ENCODE results near the gene PTPRCAP. TPM values are rescaled to one million over a fixed set of nuclear protein-coding genes. Genes with fewer than 3 reads are reported as not detected.

The PTPRCAP gene
- total RNA-seq, 2 experiments from 2014 or later: 351 to 371 TPM

DNA sequence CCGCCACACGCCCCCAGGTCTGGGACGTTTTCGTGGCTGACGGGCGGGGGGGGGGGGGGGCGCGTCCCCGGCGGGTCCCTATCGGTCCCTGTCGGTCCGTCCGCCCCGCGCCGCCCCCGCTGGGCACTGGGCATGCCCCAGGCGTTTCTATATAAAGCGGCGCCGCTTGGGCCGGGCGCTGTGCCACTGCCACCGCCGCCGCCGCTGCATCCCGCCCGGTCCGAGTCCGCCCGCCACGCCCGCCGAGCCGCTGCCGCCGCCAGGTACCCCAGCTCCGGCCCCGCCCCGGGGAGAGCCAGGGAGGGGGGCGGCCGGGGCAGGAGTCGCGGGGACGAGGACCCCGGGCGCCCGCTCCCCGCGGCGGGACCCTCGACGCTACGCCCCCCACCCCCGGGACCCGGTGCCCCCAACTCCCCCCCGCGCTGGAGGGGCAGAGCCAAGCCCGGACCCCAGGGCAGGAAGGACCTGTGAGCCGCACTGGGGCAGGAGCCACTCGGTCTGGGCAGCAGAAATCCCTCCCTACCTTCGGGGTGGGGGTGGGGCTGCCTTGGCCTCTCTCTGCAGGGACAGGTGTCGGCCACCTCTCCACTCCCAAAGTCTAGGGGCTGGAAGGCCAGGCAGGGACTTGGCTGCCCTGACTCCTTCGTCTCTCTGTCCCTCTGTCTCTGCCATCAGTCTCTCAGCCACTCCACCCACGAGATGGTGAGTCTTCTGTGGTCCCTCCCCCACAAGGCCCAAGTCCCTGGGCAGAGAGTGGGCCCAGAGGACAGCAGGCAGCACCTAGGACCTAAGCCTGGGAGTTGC, 21.8 kb downstream of the PTPRCAP start, which contains the start of gene CARNS1:
Gene CARNS1, plus strand, starts transcription at position 178 of the 804 bp plus-strand sequence. Its CDS starts 522 bp downstream, at position 700.
- no peak for DNase-seq
- Mint-ChIP-seq H3K27ac (peak within 1 kb of the TSS; percentile 86), H3K36me3 (no peaks in the 10 kb centered on the region), H3K4me1 (peaks cover 58% of the 10 kb centered on the region), H3K4me3 (peak within 1 kb of the TSS; percentile 83), H3K27me3 (no peaks in the 10 kb centered on the region), H3K9me3 (no peaks in the 10 kb centered on the region)
- POLR2A ChIA-PET: interaction anchor here (0.6 to 16.1 kb wide), 5 partner anchors 8 to 49 kb away, joined by 3 to 412 read pairs (median 123); partner anchors contain the start of genes PPP1CA, PTPRCAP, RPS6KB2 and TBC1D10C
- no peak for ATAC-seq (ENCODE audit: low read depth)

DNA sequence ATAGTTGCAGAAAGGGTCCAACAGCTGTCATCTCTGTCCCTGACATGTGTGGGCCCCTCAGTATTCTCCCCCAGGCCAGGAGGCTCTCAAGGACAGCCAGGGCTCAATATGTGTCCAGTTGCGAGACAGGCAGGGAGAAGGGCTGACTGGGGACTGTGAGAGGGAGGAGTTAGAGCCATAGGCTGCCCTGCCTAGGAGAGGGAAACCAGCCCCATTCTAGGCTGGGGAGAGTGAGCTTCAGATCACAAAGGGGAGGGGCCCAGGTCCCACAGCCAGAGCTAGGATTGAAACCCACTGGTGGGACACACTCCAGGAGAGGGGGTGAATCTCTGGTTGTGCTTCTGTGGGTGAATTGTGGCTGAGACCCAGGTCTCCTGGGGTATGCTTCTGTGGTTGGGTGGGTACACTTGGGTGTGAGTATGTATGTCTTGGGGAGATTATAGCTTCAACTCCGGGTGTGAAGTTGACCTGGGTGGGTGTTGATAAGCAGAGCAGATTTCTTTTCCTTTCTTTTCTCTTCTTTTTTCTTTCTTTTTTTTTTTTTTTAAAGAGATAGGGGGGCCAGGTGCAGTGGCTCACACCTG, 24.1 kb downstream of the PTPRCAP start:
- POLR2A ChIA-PET: interaction anchor here (1.1 to 16.1 kb wide), 9 partner anchors 7 to 125 kb away, joined by 3 to 412 read pairs (median 10); partner anchors contain the start of genes CORO1B, PPP1CA, PTPRCAP and RAD9A
- peak overlapping the region; percentile 65 for H3K27ac Mint-ChIP-seq
- no peak for DNase-seq

DNA sequence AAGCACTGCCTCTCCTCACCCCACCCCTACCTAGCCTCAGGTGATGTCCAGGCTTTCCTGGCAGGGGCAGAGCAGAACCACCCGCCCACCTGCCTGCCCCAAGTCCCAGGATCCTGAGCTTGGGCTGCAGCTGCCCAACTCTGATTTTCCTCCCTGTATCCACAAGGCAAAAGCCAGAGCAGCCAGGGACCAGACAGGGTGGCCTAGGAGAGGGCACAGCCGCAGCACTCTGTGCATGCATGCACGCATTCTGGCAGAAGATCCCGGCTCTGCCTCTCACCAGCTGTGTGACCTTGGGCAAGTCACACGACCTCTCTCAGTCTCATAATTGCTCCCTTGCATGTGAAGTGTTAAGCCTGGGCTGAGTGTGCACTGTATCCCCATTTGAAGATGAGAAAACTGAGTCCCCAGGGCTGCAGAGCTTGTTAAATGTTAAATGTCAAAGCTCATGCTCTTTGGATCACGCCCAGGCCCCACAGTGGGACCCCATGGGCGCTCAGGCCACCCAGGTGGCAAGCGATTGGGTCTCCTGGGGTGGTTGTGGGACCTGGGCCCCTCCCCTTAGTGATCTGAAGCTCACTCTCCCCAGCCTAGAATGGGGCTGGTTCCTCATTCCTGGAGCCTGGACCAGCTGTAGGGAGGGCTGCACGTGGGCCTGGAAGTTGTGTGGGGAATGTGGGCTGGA, 24.8 kb downstream of the PTPRCAP start:
- peaks cover 9% of the 10 kb centered on the region for H3K36me3 Mint-ChIP-seq
- ATAC-seq (ENCODE audit: low read depth) (no peak), DNase-seq (no peak)
- no peak overlapping the region for H3K4me3 Mint-ChIP-seq
- H3K27ac Mint-ChIP-seq: peak overlapping the region; percentile 65
- H3K27me3 Mint-ChIP-seq: no peaks in the 10 kb centered on the region
- peaks cover 65% of the 10 kb centered on the region for H3K4me1 Mint-ChIP-seq
- POLR2A ChIA-PET: interaction anchor here (1.0 to 16.1 kb wide), 13 partner anchors 8 to 141 kb away, joined by 3 to 412 read pairs (median 6); partner anchors contain the start of genes CORO1B, PPP1CA, PTPRCAP and RAD9A
- H3K9me3 Mint-ChIP-seq: no peaks in the 10 kb centered on the region

More for the DNA sequence above, 24.1 kb downstream of the PTPRCAP start:
- Mint-ChIP-seq H3K4me1 (peaks cover 65% of the 10 kb centered on the region), H3K4me3 (no peak overlapping the region), H3K36me3 (peaks cover 6% of the 10 kb centered on the region), H3K27me3 (no peaks in the 10 kb centered on the region), H3K9me3 (no peaks in the 10 kb centered on the region)
- ATAC-seq (ENCODE audit: low read depth): no peak

DNA sequence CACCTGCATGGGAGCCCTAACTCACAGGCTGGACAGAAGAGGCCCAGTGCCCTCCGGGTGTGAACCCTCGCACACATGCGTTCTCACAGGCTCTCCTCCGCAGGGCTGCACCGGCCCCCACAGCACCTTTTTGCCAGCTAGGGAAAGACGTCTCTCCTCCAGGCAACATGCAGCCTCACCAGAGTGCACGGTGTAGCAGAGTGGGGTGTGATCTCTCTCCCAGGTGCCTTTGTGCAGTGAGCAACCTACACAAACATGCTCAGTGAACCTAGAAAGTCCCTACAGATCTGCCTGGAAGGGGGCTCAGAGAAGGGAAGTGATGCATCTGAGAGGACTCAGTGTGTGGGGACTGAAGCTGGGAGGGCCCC, 25.7 kb downstream of the PTPRCAP start:
- Mint-ChIP-seq H3K27me3 (no peaks in the 10 kb centered on the region), H3K4me3 (no peak overlapping the region), H3K27ac (peak overlapping the region; percentile 45), H3K9me3 (no peaks in the 10 kb centered on the region), H3K36me3 (peaks cover 16% of the 10 kb centered on the region), H3K4me1 (peaks cover 69% of the 10 kb centered on the region)
- ATAC-seq (ENCODE audit: low read depth): no peak
- POLR2A ChIA-PET: interaction anchor here (1.0 to 16.1 kb wide), 11 partner anchors 9 to 140 kb away, joined by 3 to 412 read pairs (median 6); partner anchors contain the start of genes CORO1B, PPP1CA, PTPRCAP and RAD9A
- DNase-seq: no peak

DNA sequence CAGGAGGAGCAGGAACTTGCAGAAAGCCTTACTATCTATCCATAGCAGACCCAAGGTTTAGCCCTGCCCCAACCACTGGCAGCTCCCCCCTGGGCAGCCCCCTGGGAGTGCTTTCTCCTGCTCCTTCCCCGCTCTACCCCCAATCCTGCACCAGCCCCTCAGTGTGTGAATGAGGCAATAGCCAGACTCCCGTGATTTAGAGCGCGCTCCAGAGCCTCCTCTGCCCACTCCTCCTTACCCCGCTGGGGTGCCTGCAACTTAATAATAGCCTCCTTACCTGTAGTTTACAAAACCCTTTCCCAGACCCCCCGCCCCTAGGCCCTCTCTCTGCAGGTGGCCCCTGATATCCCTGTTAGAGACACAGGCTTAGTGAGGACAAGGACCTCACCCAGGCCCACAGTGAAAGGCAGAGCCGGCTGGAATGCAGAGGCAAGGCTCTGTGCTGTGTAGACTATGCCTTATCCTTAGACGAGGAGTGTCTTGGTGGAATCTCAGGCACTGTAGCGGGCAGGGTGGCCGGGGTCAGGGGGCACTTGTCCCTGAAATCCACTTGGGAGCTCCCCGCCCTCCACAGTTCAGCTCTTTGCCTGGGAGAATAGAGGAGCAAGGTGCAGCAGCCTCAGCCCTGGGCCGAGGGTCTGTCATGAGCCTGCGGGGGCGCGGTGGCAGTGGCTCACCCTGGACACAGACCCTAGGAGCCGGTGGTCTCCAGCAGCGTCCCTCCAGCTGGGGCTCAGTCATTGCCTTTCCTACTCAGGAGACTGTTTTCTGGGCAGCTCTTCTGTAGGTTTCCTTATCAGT, 26.3 kb downstream of the PTPRCAP start:
- H3K4me3 Mint-ChIP-seq: peak overlapping the region; percentile 39
- H3K27me3 Mint-ChIP-seq: no peaks in the 10 kb centered on the region
- DNase-seq (no peak), ATAC-seq (ENCODE audit: low read depth) (no peak)
- peaks cover 67% of the 10 kb centered on the region for H3K4me1 Mint-ChIP-seq
- no peaks in the 10 kb centered on the region for H3K9me3 Mint-ChIP-seq
- H3K36me3 Mint-ChIP-seq: peaks cover 22% of the 10 kb centered on the region
- POLR2A ChIA-PET: interaction anchor here (1.1 to 16.1 kb wide), 8 partner anchors 9 to 128 kb away, joined by 3 to 412 read pairs (median 11); partner anchors contain the start of genes AIP, PPP1CA, PTPRCAP and RAD9A
- peak overlapping the region; percentile 94 for H3K27ac Mint-ChIP-seq

DNA sequence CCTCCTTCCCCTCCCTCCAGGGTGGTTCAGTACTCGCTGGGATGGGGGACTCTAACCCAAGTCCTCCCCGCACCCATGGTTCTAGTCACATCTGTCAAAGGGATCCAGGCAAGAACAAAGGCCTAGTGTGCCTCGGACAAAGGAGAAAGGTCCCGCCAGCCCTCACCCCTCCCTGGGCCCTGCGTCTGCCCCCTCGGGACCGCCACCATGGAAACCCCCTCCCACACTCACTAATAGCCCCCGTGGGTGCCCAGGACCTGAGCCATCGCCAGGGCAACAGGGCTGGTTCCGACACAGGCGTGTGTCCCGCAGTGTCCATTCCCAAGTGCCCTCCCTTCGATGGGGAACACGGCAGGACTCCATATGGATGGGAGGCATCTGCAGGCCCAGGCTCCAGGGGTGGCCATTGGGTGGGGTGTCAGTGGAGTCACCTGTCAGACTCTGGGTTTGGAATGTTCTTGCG, 27.1 kb downstream of the PTPRCAP start:
- Mint-ChIP-seq H3K27me3 (no peaks in the 10 kb centered on the region), H3K4me1 (peaks cover 67% of the 10 kb centered on the region), H3K27ac (peak overlapping the region; percentile 94), H3K4me3 (peak overlapping the region; percentile 98), H3K9me3 (no peaks in the 10 kb centered on the region), H3K36me3 (peaks cover 27% of the 10 kb centered on the region)
- ATAC-seq (ENCODE audit: low read depth): no peak
- DNase-seq: no peak
- POLR2A ChIA-PET: interaction anchor here (1.1 to 16.1 kb wide), 3 partner anchors 24 to 128 kb away, joined by 5 to 412 read pairs (median 6); partner anchors contain the start of genes AIP, PTPRCAP and RPS6KB2

DNA sequence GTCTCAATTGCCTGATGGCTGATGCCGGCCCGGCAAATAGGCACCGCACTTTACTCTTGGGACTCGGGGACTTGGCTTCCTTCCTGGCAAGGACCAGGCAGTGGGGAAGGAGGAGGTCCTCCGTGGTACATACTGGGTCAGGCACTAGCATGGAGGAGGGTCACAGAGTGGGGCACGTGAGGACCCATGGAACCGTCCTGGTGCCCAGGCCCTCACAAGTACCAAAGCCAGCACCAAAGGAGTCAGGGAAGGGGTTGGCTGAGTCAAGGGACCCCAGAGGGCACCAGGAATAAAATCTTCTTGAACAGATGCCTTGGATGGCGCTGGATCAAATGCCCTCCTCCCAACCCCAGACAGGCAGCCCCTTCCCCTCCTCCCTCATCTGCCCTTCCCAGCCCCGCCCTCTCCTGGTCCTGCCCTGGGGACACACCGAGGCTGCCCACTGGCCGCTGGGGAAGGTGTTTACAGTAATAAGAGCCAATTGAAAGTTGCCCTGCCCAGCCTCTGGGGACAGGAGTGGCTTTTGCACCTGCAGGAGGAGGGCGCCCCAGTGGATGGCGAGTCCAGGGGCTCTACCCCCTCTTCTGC, 27.6 kb downstream of the PTPRCAP start:
- Mint-ChIP-seq H3K4me1 (peaks cover 63% of the 10 kb centered on the region), H3K9me3 (no peaks in the 10 kb centered on the region), H3K27ac (peak overlapping the region; percentile 94), H3K4me3 (peak overlapping the region; percentile 98), H3K36me3 (peaks cover 33% of the 10 kb centered on the region), H3K27me3 (no peaks in the 10 kb centered on the region)
- POLR2A ChIA-PET: interaction anchor here (1.1 to 3.5 kb wide), 9 partner anchors 9 to 75 kb away, joined by 3 to 181 read pairs (median 20); partner anchors contain the start of genes AIP, CORO1B, PTPRCAP and RAD9A
- DNase-seq (peak; percentile 57), ATAC-seq (ENCODE audit: low read depth) (peak; percentile 3)

DNA sequence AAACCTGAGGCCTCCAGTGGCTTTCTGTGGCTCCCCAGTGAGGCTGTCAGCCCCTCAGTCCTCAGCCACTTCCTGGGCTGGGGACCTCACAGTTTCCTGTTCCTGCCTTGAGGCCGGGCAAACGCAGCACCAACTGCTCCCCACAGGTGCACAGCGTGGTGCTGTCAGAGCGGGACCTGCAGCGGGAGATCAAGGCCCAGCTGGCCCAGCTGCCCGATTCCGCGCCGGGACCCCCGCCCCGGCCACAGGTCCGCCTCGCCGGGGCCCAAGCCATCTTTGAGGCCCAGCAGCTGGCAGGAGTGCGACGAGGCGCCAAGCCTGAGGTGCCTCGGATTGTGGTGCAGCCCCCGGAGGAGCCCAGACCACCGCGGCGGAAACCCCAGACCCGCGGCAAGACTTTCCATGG, 28.2 kb downstream of the PTPRCAP start:
- H3K27ac Mint-ChIP-seq: peak overlapping the region; percentile 95
- POLR2A ChIA-PET: interaction anchor here (0.6 to 3.5 kb wide), 19 partner anchors 9 to 141 kb away, joined by 3 to 181 read pairs (median 5); partner anchors contain the start of genes AIP, ANKRD13D, CORO1B and POLD4
- no peaks in the 10 kb centered on the region for H3K27me3 Mint-ChIP-seq
- DNase-seq (peak; percentile 86), ATAC-seq (ENCODE audit: low read depth) (peak; percentile 69)
- no peaks in the 10 kb centered on the region for H3K9me3 Mint-ChIP-seq
- peaks cover 38% of the 10 kb centered on the region for H3K36me3 Mint-ChIP-seq
- H3K4me1 Mint-ChIP-seq: peaks cover 67% of the 10 kb centered on the region
- H3K4me3 Mint-ChIP-seq: peak overlapping the region; percentile 98

DNA sequence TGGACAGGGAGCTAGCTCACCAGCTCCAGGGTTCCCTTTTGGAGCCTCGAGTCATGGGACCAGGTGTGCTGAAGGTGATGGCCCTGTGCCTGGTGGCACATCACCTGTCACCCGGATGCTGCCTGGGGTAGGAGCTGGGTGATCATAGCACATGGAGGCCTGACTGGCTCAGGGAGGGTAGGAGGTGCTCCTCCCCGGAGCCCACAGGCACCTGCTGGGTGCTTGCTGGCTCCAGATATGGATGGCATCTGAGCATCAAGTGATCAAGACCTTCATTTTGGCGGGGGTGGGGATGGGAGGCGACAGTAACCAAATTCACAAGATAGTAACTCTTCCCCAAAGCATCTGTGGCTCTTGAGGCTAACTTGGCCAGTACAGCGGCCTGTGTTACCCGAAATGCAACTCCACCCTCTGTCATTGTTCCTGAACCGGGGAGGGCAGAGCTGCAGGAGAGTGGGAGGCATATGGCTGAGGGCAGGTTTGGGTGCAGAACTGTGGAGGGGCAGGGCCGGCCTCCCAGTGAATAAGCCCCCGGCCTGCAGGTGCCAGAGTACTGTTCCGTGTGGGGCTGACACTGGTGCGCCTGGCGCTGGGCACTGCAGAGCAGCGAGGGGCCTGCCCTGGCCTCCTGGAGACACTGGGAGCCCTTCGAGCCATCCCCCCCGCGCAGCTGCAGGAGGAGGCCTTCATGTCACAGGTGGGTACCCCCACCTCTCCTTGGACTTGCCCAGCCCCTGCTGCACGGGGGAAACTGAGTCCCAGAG, 28.9 kb downstream of the PTPRCAP start:
- Mint-ChIP-seq H3K27me3 (no peaks in the 10 kb centered on the region), H3K9me3 (no peaks in the 10 kb centered on the region), H3K27ac (peak overlapping the region; percentile 95), H3K4me1 (peaks cover 68% of the 10 kb centered on the region), H3K4me3 (peak overlapping the region; percentile 98), H3K36me3 (peaks cover 40% of the 10 kb centered on the region)
- no peak for DNase-seq
- POLR2A ChIA-PET: interaction anchor here (0.6 to 3.5 kb wide), 22 partner anchors 8 to 141 kb away, joined by 3 to 181 read pairs (median 5); partner anchors contain the start of genes AIP, ANKRD13D, CORO1B and POLD4
- peak; percentile 27 for ATAC-seq (ENCODE audit: low read depth)

DNA sequence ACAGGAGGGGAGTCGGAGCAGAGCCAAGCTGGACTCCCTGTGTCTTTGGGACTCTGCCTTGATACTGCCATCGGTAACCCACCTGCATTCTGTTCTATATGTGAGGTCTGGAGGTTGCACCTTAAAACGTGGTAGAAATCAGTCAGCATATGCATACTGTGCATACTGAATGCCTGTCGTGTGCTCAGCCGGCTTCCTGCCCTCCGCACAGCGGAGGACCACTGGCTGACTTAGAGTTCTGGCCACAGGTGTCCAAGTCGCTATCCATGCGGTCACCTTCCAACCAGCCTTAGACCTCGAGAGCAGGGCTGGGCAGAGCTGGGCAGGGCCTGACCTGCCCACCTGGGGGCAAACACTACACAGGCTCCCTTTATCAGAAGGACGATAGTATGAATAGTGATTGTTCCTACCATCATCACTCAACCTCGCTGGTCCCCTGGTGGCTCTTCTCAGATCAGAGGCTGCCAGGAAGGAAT, 29.8 kb downstream of the PTPRCAP start:
- H3K4me1 Mint-ChIP-seq: peaks cover 65% of the 10 kb centered on the region
- peaks cover 40% of the 10 kb centered on the region for H3K36me3 Mint-ChIP-seq
- no peaks in the 10 kb centered on the region for H3K9me3 Mint-ChIP-seq
- no peaks in the 10 kb centered on the region for H3K27me3 Mint-ChIP-seq
- peak overlapping the region; percentile 98 for H3K4me3 Mint-ChIP-seq
- H3K27ac Mint-ChIP-seq: peak overlapping the region; percentile 95
- POLR2A ChIA-PET: interaction anchor here (0.6 to 3.5 kb wide), 19 partner anchors 8 to 140 kb away, joined by 3 to 181 read pairs (median 5); partner anchors contain the start of genes AIP, CDK2AP2, POLD4 and PTPRCAP
- no peak for ATAC-seq (ENCODE audit: low read depth)
- no peak for DNase-seq
